ENCODE results near the gene PRAMEF13.
"Not testable (repeated sequence)": the region's sequence is repeated elsewhere in the genome, so short reads cannot be mapped to it uniquely, and the experiment has no call there.

Gene PRAMEF13

DNA sequence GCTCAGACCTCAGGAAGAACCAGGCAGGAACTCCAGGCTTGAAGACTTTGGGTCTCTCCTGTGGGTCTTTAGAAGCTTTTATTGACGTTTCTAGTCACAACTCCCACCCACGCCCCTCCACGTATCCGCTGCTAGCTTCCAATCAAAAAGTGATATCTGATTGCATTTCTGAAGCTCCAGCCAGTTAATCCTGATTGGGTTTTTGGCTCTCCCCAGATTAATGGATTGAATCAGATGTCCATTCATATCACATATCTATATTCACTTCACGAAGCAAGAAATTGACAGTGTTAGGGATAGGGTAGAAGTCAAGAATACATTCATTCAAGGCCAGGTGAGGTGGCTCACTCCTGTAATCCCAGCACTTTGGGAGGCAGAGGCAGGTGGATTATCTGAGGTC, 45.3 kb downstream of the PRAMEF13 start, which contains the start of gene PRAMEF26:
PRAMEF26 (minus strand) TSS at position 101 of the 400 bp plus-strand sequence. CDS start 2,914 bp downstream, outside the sequence.
- not testable (repeated sequence) for DNase-seq
